ENCODE data around the gene CACNA1D. TPM values are rescaled to one million over a fixed set of nuclear protein-coding genes. Genes with fewer than 3 reads are reported as not detected.
"Not testable (repeated sequence)": the region's sequence is repeated elsewhere in the genome, so short reads cannot be mapped to it uniquely, and the experiment has no call there.

The CACNA1D gene
- total RNA-seq, 2 experiments from 2014 or later, result 0.31 to 0.32 TPM

DNA sequence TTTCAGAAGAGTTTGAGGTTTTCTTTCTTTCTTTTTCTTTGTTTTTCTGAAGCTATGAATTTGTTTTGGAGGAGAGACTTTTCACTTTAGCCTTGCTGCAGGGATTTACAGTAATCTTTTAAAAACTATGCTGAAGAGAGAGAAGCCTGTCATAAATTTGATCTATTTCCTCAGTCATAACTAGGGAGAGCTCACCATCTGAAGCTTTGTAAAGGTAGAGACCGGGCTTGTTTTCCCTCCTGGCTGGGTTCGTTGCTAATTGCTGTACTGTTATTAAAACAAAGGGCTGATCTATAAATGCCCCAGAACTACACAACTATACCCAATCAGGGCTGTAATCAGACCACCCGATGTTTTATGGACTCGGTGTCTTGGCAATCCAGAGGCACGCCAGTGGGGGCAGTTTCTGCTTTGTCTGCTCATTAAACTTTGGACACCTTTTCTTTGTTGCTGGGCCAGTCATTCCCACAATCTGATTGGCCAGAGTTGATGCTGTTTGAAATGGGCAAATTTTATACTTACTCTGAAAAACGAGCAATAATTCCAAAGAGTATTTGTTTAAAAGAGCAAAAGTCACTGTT is 164.3 kb downstream of the CACNA1D start:
- H3K4me1 Mint-ChIP-seq (ENCODE audit: low read depth), result no peaks in the 10 kb centered on the region
- peaks cover 7% of the 10 kb centered on the region for H3K9me3 Mint-ChIP-seq (ENCODE audit: insufficient read depth)
- no peak overlapping the region for H3K4me3 Mint-ChIP-seq
- no peak overlapping the region for H3K27ac Mint-ChIP-seq
- CTCF ChIA-PET, result interaction anchor here (1.2 kb wide), 1 partner anchor 17 kb away, joined by 3 read pairs; no protein-coding TSS in a partner anchor
- no peaks in the 10 kb centered on the region for H3K36me3 Mint-ChIP-seq (ENCODE audit: low read depth)
- peaks cover 17% of the 10 kb centered on the region for H3K27me3 Mint-ChIP-seq (ENCODE audit: low read depth)
- DNase-seq, result no peak
- ATAC-seq, result no peak
- POLR2A ChIA-PET, result no interaction called here

DNA sequence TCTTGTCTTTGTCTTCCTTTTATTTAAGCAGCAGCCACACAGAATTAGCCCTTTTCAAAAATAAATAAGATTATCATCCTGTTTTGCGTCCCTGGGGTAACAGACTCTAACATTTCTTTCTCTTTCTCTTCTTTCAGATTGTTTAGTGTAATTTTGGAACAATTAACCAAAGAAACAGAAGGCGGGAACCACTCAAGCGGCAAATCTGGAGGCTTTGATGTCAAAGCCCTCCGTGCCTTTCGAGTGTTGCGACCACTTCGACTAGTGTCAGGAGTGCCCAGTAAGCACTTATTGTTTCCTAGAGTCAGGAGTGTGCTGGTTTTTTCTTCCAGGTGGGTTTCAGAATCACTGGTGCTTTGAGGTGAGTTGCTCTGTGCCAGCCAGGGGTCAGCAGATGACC is 165.6 kb downstream of the CACNA1D start:
- H3K9me3 Mint-ChIP-seq (ENCODE audit: insufficient read depth), result peaks cover 7% of the 10 kb centered on the region
- no peak overlapping the region for H3K4me3 Mint-ChIP-seq
- H3K4me1 Mint-ChIP-seq (ENCODE audit: low read depth), result no peaks in the 10 kb centered on the region
- no peak overlapping the region for H3K27ac Mint-ChIP-seq
- DNase-seq (no peak), ATAC-seq (no peak)
- no peaks in the 10 kb centered on the region for H3K36me3 Mint-ChIP-seq (ENCODE audit: low read depth)
- ChIA-PET CTCF (no interaction called here), POLR2A (no interaction called here)
- H3K27me3 Mint-ChIP-seq (ENCODE audit: low read depth), result peaks cover 16% of the 10 kb centered on the region

DNA sequence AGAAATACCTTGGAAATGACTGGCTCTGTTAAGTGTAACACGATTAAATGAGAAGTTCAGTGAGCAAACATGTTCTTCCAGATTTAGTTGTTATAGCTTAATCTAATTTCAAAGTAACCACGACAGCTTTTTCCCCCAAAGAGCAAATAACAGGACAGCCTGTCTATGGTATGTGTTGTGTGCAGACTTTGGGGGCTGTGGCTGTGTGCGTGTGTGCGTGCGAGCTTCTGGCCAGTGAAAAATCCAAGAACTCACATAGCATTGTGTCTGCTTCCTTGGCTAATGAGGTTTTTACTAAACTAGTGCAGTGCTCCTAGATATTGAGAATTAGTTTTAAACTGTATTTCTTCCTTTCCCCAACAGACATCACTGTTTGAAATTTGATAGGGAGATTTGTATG is 167.1 kb downstream of the CACNA1D start:
- Mint-ChIP-seq H3K36me3 (ENCODE audit: low read depth) (no peaks in the 10 kb centered on the region), H3K9me3 (ENCODE audit: insufficient read depth) (peaks cover 7% of the 10 kb centered on the region), H3K27me3 (ENCODE audit: low read depth) (peaks cover 16% of the 10 kb centered on the region), H3K4me1 (ENCODE audit: low read depth) (no peaks in the 10 kb centered on the region), H3K27ac (no peak overlapping the region), H3K4me3 (no peak overlapping the region)
- POLR2A ChIA-PET, result no interaction called here
- DNase-seq, result no peak
- no peak for ATAC-seq
- CTCF ChIA-PET, result no interaction called here

DNA sequence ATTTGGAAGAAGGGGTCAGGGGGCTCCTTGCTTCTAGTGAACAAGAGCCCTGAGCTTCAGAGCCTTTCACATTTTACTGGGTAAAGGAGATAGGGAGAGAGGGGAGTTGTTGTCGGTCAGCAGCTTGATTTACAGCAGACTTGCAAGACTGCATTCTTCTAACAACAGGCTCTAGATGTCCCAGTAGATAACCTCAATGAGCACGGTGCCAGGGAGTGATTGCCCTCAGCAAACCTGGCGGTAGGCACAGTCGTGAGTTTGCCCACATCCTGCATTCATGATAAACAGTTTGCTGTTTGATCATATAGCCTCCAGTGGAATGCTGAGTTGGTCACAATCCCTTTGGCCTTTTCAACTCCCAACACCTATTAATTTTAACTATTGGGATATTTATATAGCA is 170.4 kb downstream of the CACNA1D start:
- CTCF ChIA-PET, result interaction anchor here (1.2 kb wide), 1 partner anchor 13 kb away, joined by 3 read pairs; no protein-coding TSS in a partner anchor
- H3K4me1 Mint-ChIP-seq (ENCODE audit: low read depth); POLR2A ChIA-PET; ATAC-seq; DNase-seq; H3K27me3 Mint-ChIP-seq (ENCODE audit: low read depth); H3K4me3 Mint-ChIP-seq; H3K27ac Mint-ChIP-seq; H3K36me3 Mint-ChIP-seq (ENCODE audit: low read depth); H3K9me3 Mint-ChIP-seq (ENCODE audit: insufficient read depth): not testable (repeated sequence)

DNA sequence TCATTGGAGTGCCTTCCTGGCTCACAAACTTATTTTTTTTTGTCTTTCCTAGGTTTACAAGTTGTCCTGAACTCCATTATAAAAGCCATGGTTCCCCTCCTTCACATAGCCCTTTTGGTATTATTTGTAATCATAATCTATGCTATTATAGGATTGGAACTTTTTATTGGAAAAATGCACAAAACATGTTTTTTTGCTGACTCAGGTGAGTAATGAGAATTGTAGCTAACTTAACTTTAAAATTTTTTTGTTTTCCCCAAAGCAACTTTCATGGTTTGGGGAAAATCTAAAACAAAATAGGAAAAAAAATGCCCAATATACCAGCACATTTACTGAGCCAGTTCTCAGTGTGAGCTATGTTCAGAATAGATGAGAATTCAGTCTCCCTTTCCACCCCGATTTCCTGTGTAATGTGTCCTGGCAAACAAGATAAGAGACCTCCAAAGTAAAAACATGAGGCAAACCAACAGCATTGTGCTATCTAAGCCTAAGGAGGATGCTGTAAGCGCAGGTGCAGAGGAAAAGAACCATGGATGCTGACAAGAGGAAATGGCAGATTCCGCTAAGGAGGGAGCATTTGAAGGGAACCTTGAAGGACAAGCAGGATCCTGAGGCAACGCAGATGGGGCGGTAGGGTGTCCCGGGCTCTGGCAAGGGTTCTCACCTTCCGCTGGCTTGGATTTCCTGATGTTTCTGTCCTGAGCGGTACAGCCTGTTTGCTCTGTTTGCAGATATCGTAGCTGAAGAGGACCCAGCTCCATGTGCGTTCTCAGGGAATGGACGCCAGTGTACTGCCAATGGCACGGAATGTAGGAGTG is 171.4 kb downstream of the CACNA1D start:
- Mint-ChIP-seq H3K9me3 (ENCODE audit: insufficient read depth) (peaks cover 7% of the 10 kb centered on the region), H3K27ac (no peak overlapping the region), H3K36me3 (ENCODE audit: low read depth) (no peaks in the 10 kb centered on the region), H3K4me1 (ENCODE audit: low read depth) (no peaks in the 10 kb centered on the region), H3K4me3 (no peak overlapping the region), H3K27me3 (ENCODE audit: low read depth) (peaks cover 5% of the 10 kb centered on the region)
- CTCF ChIA-PET, result interaction anchor here (1.2 kb wide), 1 partner anchor 12 kb away, joined by 3 read pairs; no protein-coding TSS in a partner anchor
- POLR2A ChIA-PET, result no interaction called here
- ATAC-seq (no peak), DNase-seq (no peak)

DNA sequence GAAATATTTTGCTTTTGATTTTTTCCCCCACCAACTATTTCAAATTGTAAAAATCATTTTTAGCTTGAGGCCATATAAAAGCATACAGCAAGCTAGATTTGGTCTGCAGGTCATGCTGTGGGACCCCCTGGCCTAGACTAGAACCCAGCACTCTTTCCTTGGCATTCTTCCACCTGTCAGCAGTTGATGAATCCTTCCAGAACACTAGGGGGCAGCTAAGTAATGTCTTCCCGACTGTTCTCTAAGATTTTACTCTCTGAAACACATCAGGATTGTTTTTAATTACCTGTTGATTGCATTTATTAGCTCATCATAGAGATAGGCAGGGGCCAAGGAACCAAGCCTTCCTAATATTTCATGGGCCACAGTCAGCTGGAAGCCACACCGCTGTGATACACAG is 174.5 kb downstream of the CACNA1D start:
- Mint-ChIP-seq H3K9me3 (ENCODE audit: insufficient read depth) (no peaks in the 10 kb centered on the region), H3K36me3 (ENCODE audit: low read depth) (no peaks in the 10 kb centered on the region), H3K27me3 (ENCODE audit: low read depth) (peaks cover 9% of the 10 kb centered on the region), H3K4me1 (ENCODE audit: low read depth) (no peaks in the 10 kb centered on the region), H3K27ac (no peak overlapping the region), H3K4me3 (no peak overlapping the region)
- DNase-seq, result no peak
- ChIA-PET POLR2A (no interaction called here), CTCF (interaction anchor here (2.1 to 2.6 kb wide), 2 partner anchors 12 to 40 kb away, joined by 8 to 13 read pairs; no protein-coding TSS in a partner anchor)
- ATAC-seq, result no peak

DNA sequence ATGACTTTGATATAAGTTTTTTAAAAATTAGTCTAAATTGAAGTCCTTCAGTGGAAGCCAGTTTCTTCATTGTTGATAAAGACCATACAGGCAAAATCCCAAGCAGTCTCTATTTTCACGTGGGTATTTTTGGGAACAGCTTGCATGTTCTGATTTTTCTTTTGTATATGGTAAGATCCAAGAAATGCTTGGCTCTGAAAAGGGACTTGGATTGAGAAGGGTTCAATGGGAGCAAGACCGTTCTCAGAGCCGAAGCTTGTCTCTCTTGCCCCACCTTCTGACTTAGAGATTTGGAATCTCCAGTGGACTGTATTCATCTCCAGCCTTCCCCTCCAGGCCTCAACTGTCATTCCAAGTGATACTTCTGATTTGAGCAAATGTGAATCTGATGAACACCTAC is 176.3 kb downstream of the CACNA1D start:
- POLR2A ChIA-PET, result no interaction called here
- CTCF ChIA-PET, result no interaction called here
- peaks cover 7% of the 10 kb centered on the region for H3K27me3 Mint-ChIP-seq (ENCODE audit: low read depth)

DNA sequence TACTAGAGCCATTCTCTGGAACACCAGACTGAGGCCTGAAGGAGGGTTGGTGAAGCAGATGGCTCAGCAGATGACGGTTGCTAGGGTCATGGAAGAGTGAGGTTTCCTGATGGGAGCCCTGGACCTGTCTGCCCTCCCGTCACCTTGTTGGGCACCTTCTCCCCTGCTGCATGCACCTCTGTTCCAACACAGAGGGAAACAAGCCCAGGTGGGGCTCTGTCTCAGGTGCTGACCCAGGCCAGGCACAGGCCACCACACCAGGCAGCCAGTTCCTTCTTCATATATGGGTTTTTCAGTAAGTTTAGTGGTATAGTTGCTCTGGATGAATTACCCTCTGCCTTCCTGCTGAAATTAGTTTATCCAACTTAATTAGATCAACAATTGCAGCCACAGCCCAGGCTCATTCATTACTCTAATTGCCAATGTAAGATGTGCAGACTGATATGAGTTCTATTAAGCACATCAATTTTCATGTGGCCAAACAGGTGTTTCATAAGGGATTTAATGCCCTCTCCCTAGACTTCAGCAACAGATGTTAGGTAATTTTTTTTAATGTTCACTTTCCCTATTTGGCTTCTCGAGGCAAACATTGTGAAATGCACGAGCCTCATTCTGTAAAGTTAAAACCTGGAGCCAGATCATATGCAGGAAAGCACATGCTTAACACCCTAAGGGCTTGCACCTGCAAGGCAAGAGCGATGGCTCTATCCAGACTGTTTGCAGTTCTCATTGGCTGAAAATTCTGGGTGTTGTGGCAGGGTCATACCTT is 177.0 kb downstream of the CACNA1D start:
- ChIA-PET CTCF (no interaction called here), POLR2A (no interaction called here)
- no peaks in the 10 kb centered on the region for H3K36me3 Mint-ChIP-seq (ENCODE audit: low read depth)
- H3K4me1 Mint-ChIP-seq (ENCODE audit: low read depth), result no peaks in the 10 kb centered on the region
- H3K4me3 Mint-ChIP-seq, result no peak overlapping the region
- H3K27me3 Mint-ChIP-seq (ENCODE audit: low read depth), result peaks cover 4% of the 10 kb centered on the region
- no peak overlapping the region for H3K27ac Mint-ChIP-seq
- DNase-seq, result no peak
- ATAC-seq, result no peak
- no peaks in the 10 kb centered on the region for H3K9me3 Mint-ChIP-seq (ENCODE audit: insufficient read depth)

More for the DNA sequence above, 176.3 kb downstream of the CACNA1D start:
- no peaks in the 10 kb centered on the region for H3K9me3 Mint-ChIP-seq (ENCODE audit: insufficient read depth)
- DNase-seq (no peak), ATAC-seq (no peak)
- H3K4me1 Mint-ChIP-seq (ENCODE audit: low read depth), result no peaks in the 10 kb centered on the region
- H3K27ac Mint-ChIP-seq, result no peak overlapping the region
- H3K36me3 Mint-ChIP-seq (ENCODE audit: low read depth), result no peaks in the 10 kb centered on the region
- no peak overlapping the region for H3K4me3 Mint-ChIP-seq

DNA sequence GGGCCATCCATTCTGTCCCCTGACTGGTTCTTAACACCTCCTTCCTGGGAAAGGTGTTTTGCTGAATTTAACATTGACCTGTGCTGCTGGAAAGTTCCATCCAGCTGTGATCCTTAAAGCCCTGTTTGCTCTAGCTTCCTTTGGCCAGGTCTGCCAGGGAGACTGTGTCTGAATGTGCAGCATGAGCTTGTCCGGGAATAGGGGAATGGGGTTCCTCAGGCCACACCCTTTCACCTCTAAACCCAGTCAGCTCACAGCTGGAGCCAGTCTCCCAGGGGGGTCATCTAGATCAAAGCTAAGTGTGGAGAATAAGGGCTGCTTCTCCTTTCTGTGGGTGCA is 177.5 kb downstream of the CACNA1D start:
- H3K4me3 Mint-ChIP-seq, result no peak overlapping the region
- ChIA-PET POLR2A (no interaction called here), CTCF (no interaction called here)
- no peaks in the 10 kb centered on the region for H3K4me1 Mint-ChIP-seq (ENCODE audit: low read depth)
- H3K36me3 Mint-ChIP-seq (ENCODE audit: low read depth), result no peaks in the 10 kb centered on the region
- no peak overlapping the region for H3K27ac Mint-ChIP-seq
- peaks cover 8% of the 10 kb centered on the region for H3K27me3 Mint-ChIP-seq (ENCODE audit: low read depth)
- ATAC-seq (no peak), DNase-seq (no peak)
- no peaks in the 10 kb centered on the region for H3K9me3 Mint-ChIP-seq (ENCODE audit: insufficient read depth)

DNA sequence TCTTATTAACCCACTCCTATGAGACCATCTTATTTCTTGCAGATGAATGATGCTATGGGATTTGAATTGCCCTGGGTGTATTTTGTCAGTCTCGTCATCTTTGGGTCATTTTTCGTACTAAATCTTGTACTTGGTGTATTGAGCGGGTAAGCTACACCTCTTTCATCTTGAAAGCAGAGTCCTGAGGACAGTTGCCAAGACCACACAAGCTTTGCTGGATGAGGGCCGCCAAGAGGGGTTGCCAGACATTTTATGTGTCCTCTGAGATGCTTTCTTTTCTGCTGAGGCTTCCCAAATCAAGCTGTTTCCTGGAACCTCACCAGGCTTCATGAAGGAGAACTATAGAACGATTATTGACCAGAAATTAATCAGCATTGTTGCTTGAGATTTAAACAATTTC is 178.6 kb downstream of the CACNA1D start:
- no peak overlapping the region for H3K4me3 Mint-ChIP-seq
- DNase-seq (no peak), ATAC-seq (no peak)
- H3K36me3 Mint-ChIP-seq (ENCODE audit: low read depth), result no peaks in the 10 kb centered on the region
- H3K9me3 Mint-ChIP-seq (ENCODE audit: insufficient read depth), result no peaks in the 10 kb centered on the region
- POLR2A ChIA-PET, result no interaction called here
- H3K27ac Mint-ChIP-seq, result no peak overlapping the region
- H3K27me3 Mint-ChIP-seq (ENCODE audit: low read depth), result peaks cover 8% of the 10 kb centered on the region
- H3K4me1 Mint-ChIP-seq (ENCODE audit: low read depth), result no peaks in the 10 kb centered on the region
- CTCF ChIA-PET, result no interaction called here

DNA sequence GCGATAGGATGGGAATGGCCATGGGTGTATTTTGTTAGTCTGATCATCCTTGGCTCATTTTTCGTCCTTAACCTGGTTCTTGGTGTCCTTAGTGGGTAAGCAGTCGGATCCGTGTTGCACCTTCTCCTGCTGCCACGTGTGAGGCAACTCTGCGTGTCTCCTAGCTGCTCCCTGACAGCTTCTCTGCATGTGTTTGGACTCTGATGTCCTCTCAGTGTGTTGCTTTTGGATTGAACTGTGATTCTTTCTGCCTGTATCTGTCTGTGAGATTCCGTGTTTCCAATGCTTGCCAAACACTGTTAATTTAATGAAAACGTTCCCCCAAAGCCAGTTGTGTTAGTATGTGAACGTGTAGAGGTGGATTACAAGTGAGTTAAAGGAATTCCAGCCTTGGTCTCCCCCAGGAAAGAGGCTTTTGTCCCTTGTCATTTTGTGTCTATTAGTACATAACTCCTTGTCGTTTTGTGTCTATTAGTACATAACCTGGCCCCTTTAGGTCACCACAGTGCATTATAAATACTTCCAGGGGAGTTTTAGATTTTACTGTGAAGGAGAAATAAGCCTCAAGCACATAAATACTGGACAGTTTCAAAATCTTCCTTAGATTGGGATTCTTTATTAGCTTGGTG is 179.4 kb downstream of the CACNA1D start:
- Mint-ChIP-seq H3K9me3 (ENCODE audit: insufficient read depth) (no peaks in the 10 kb centered on the region), H3K27ac (no peak overlapping the region), H3K4me1 (ENCODE audit: low read depth) (no peaks in the 10 kb centered on the region), H3K27me3 (ENCODE audit: low read depth) (peaks cover 12% of the 10 kb centered on the region), H3K36me3 (ENCODE audit: low read depth) (no peaks in the 10 kb centered on the region), H3K4me3 (no peak overlapping the region)
- ChIA-PET POLR2A (no interaction called here), CTCF (interaction anchor here (1.1 kb wide), 1 partner anchor 38 kb away, joined by 4 read pairs; no protein-coding TSS in a partner anchor)
- DNase-seq (no peak), ATAC-seq (no peak)

DNA sequence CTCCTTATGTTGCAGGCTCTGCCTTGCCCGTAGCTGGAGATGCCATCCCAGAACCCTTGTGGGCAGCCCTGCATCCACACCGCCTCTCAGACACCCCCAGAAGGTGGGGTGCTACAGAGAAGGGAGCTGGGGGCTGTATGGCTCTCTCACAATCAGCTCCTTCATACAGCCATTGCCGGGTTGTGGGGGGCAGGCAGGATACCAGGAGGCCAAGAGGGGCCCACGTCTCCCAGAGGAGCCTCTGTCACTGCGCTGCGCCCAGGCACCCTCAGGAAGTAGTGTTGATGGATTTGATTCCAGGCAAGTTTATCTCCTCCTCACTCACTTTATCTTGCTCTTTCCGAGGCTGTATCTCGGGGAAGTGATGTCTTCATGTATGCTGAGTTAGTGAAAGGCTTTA is 180.2 kb downstream of the CACNA1D start:
- no peak overlapping the region for H3K4me3 Mint-ChIP-seq
- DNase-seq, result no peak
- ChIA-PET CTCF (no interaction called here), POLR2A (no interaction called here)
- H3K9me3 Mint-ChIP-seq (ENCODE audit: insufficient read depth), result no peaks in the 10 kb centered on the region
- ATAC-seq, result no peak
- no peaks in the 10 kb centered on the region for H3K36me3 Mint-ChIP-seq (ENCODE audit: low read depth)
- no peaks in the 10 kb centered on the region for H3K4me1 Mint-ChIP-seq (ENCODE audit: low read depth)
- no peak overlapping the region for H3K27ac Mint-ChIP-seq
- peaks cover 15% of the 10 kb centered on the region for H3K27me3 Mint-ChIP-seq (ENCODE audit: low read depth)
